LoVo (cell line): ENCODE measurements around the gene RUFY3.
"Not testable (repeated sequence)": the region's sequence is repeated elsewhere in the genome, so short reads cannot be mapped to it uniquely, and the experiment has no call there.

Experiments used
- DNase-seq: peaks from one replicate; pipeline ENCODE4 v3.0.0-alpha.2; 2016; ENCODE audit warnings: low spot score

Gene RUFY3

GRCh38 chr4:70737006-70737405 lies 15.2 kb downstream of the RUFY3 start:
- DNase-seq = no peak

- no peak for DNase-seq
Observed at GRCh38 chr4:70737409-70737808, 15.6 kb downstream of the RUFY3 start.

GRCh38 chr4:70739496-70740337 lies 18.0 kb downstream of the RUFY3 start:
- DNase-seq = no peak

- no peak for DNase-seq
Observed at GRCh38 chr4:70741867-70742658, 20.3 kb downstream of the RUFY3 start.

GRCh38 chr4:70743731-70744130 lies 22.0 kb downstream of the RUFY3 start:
- no peak for DNase-seq

- DNase-seq = no peak
Observed at GRCh38 chr4:70746179-70746839, 24.5 kb downstream of the RUFY3 start.

- no peak for DNase-seq
Observed at GRCh38 chr4:70747874-70748273, 26.1 kb downstream of the RUFY3 start.

- no peak for DNase-seq
Observed at GRCh38 chr4:70749313-70749712, 27.5 kb downstream of the RUFY3 start.

- DNase-seq = no peak
Observed at GRCh38 chr4:70752236-70752635, 30.5 kb downstream of the RUFY3 start.

- no peak for DNase-seq
Observed at GRCh38 chr4:70753630-70754029, 31.9 kb downstream of the RUFY3 start.

GRCh38 chr4:70754470-70754869 lies 32.7 kb downstream of the RUFY3 start:
- DNase-seq = no peak

- no peak for DNase-seq
Observed at GRCh38 chr4:70754990-70755688, 33.4 kb downstream of the RUFY3 start.

GRCh38 chr4:70759126-70759525 lies 37.4 kb downstream of the RUFY3 start:
- no peak for DNase-seq

GRCh38 chr4:70759627-70760026 lies 37.9 kb downstream of the RUFY3 start:
- no peak for DNase-seq

- DNase-seq = no peak
Observed at GRCh38 chr4:70760662-70761061, 38.9 kb downstream of the RUFY3 start.

- no peak for DNase-seq
Observed at GRCh38 chr4:70761276-70761816, 39.6 kb downstream of the RUFY3 start.

GRCh38 chr4:70765368-70765767 lies 43.6 kb downstream of the RUFY3 start:
- DNase-seq = no peak

GRCh38 chr4:70768301-70768948 lies 46.7 kb downstream of the RUFY3 start:
- no peak for DNase-seq

- not testable (repeated sequence) for DNase-seq
Observed at GRCh38 chr4:70769396-70769795, 47.6 kb downstream of the RUFY3 start.

- no peak for DNase-seq
Observed at GRCh38 chr4:70772929-70773555, 51.3 kb downstream of the RUFY3 start.

- DNase-seq = no peak
Observed at GRCh38 chr4:70778888-70779422, 57.2 kb downstream of the RUFY3 start.
